Caco-2 (cell line): Measurements from ENCODE around the gene TTC9B. TPM values are rescaled to one million over a fixed set of nuclear protein-coding genes. Genes with fewer than 3 reads are reported as not detected.

Experiments
- BruUV-seq: library from RNA; stranded (reverse); fragments of 400-500 nt; replicated peaks from 2 replicates; lab custom pipeline; 2021; lab: Mats Ljungman, UMichigan
- CTCF ChIA-PET: fragments of 300-600 bp; sonication (Branson Sonifier 250); formaldehyde crosslinking; loops from one replicate; lab custom pipeline; 2022; ENCODE audit warnings: antibody characterized with exemption; lab: Charles Lee
- POLR2A ChIA-PET: fragments of 300-600 bp; sonication (Branson Sonifier 250); formaldehyde crosslinking; loops from one replicate; lab custom pipeline; 2022; ENCODE audit warnings: antibody characterized with exemption; lab: Charles Lee
- DNase-seq, 2 experiments: peaks; one replicate each; pipeline versions ENCODE4 v3.0.0 to v3.0.0-alpha.2; 2020 to 2022
- H3K27me3 ChIP-seq: replicated peaks from 2 replicates; pipeline ENCODE4 v1.6.0; 2011; ENCODE audit warnings: low read length; ENCODE audit not compliant: control insufficient read depth, insufficient read depth
- H3K36me3 ChIP-seq: 2 replicates; pipeline ENCODE4 v1.5.1; 2011; ENCODE audit warnings: low read length; ENCODE audit not compliant: control insufficient read depth, insufficient read depth
- H3K4me1 ChIP-seq: fragments of 250-450 bp; sonication (Bioruptor Pico); 2 replicates; pipeline ENCODE4 v1.5.1; 2020; ENCODE audit warnings: mild to moderate bottlenecking
- H3K4me3 ChIP-seq: 2 replicates; pipeline ENCODE4 v1.5.1; 2011; ENCODE audit warnings: low read depth, mild to moderate bottlenecking, control low read depth, low read length
- H3K9me3 ChIP-seq: fragments of 250-450 bp; sonication (Bioruptor Pico); 2 replicates; pipeline ENCODE4 v1.5.1; 2020; ENCODE audit warnings: mild to moderate bottlenecking, moderate library complexity
- H3K27ac Mint-ChIP-seq: one replicate; pipeline ENCODE4 v1.8.0; 2022; ENCODE audit warnings: mixed read lengths; ENCODE audit not compliant: unreplicated experiment
- H3K27me3 Mint-ChIP-seq: one replicate; pipeline ENCODE4 v1.8.0; 2022; ENCODE audit warnings: mixed read lengths; ENCODE audit not compliant: insufficient read depth, unreplicated experiment
- H3K36me3 Mint-ChIP-seq: one replicate; pipeline ENCODE4 v1.8.0; 2022; ENCODE audit warnings: mild to moderate bottlenecking, mixed read lengths; ENCODE audit not compliant: insufficient read depth, unreplicated experiment
- H3K4me1 Mint-ChIP-seq: one replicate; pipeline ENCODE4 v1.8.0; 2022; ENCODE audit warnings: low read depth, mixed read lengths; ENCODE audit not compliant: unreplicated experiment
- H3K4me3 Mint-ChIP-seq: one replicate; pipeline ENCODE4 v1.8.0; 2022; ENCODE audit warnings: mild to moderate bottlenecking, moderate library complexity, mixed read lengths; ENCODE audit not compliant: unreplicated experiment
- H3K9me3 Mint-ChIP-seq: one replicate; pipeline ENCODE4 v1.8.0; 2022; ENCODE audit warnings: mixed read lengths; ENCODE audit not compliant: unreplicated experiment
- intact Hi-C: fragments of 100-400 bp; cut with micrococcal nuclease; formaldehyde crosslinking; loops from one replicate; pipeline ENCODE4 v1.10.0; 2022; ENCODE audit not compliant: unreplicated experiment
- total RNA-seq: library from RNA; stranded (reverse); gene quantifications from 2 replicates; pipeline ENCODE4 v1.2.3, GENCODE V29; 2022
- TF ChIP-seq, protein P1 (sequence below), 2 experiments: fragments of 200-600 bp in 1 of 2; IDR thresholded peaks; 1 replicate in 1 of 2; 2 replicates in 1 of 2; pipeline versions ENCODE4 v1.5.1 to v1.8.0; 2011 to 2022; ENCODE audit warnings: antibody characterized with exemption in 1 of 2, control low read depth in 1 of 2, inconsistent platforms in 1 of 2, low read depth in 1 of 2, low read length in 1 of 2, mild to moderate bottlenecking in 1 of 2, moderate library complexity in 1 of 2; ENCODE audit not compliant: insufficient read depth in 1 of 2, severe bottlenecking in 1 of 2, unreplicated experiment in 1 of 2

The TTC9B gene
- total RNA-seq, 1 experiment from 2014 or later, result not detected

DNA sequence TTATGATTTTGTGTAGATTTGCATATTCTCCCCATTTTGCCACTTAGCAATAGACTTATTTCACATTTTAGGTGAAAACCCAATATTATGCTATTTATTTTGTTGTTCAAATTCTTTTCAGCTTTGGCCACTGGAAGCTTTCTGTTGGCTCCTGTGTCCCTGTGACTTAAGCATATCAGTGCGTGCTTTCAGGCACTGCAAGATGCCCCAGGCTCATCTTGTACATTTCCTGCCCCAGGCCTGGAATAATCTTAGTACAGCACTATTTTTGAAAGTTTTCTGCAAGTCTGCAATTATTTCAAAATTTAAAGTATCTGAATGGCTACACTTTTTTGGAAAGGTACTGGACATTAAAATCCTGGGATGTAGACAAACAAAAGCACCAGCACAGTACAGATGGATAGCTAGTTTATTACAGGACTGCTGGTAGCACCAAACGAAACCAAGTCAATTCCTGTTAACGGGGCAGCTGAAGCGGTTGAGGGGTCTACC lies 11.8 kb upstream of the TTC9B start:
- H3K27me3 Mint-ChIP-seq, result peaks cover 7% of the 10 kb centered on the region
- ChIA-PET CTCF (no interaction called here), POLR2A (no interaction called here)
- no peaks in the 10 kb centered on the region for H3K27me3 ChIP-seq
- TF ChIP-seq, protein P1, sequence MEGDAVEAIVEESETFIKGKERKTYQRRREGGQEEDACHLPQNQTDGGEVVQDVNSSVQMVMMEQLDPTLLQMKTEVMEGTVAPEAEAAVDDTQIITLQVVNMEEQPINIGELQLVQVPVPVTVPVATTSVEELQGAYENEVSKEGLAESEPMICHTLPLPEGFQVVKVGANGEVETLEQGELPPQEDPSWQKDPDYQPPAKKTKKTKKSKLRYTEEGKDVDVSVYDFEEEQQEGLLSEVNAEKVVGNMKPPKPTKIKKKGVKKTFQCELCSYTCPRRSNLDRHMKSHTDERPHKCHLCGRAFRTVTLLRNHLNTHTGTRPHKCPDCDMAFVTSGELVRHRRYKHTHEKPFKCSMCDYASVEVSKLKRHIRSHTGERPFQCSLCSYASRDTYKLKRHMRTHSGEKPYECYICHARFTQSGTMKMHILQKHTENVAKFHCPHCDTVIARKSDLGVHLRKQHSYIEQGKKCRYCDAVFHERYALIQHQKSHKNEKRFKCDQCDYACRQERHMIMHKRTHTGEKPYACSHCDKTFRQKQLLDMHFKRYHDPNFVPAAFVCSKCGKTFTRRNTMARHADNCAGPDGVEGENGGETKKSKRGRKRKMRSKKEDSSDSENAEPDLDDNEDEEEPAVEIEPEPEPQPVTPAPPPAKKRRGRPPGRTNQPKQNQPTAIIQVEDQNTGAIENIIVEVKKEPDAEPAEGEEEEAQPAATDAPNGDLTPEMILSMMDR (IDR thresholded peaks at IDR 0.05; ENCODE audit: insufficient read depth in 1 of 2, low read depth in 1 of 2, low read length in 1 of 2, severe bottlenecking in 1 of 2, unreplicated experiment in 1 of 2), result no peak
- peaks cover 27% of the 10 kb centered on the region for H3K36me3 Mint-ChIP-seq
- BruUV-seq, result no TSS peak
- peaks cover 14% of the 10 kb centered on the region; the same call in 1 of the 2 replicates for H3K4me1 ChIP-seq
- H3K36me3 ChIP-seq, result peaks cover 3% of the 10 kb centered on the region; the same call in 1 of the 2 replicates
- H3K4me1 Mint-ChIP-seq, result peaks cover 19% of the 10 kb centered on the region
- H3K9me3 Mint-ChIP-seq, result no peaks in the 10 kb centered on the region
- H3K4me3 Mint-ChIP-seq, result no peak overlapping the region
- DNase-seq, result no peak
- H3K9me3 ChIP-seq, result no peaks in the 10 kb centered on the region
- H3K4me3 ChIP-seq, result no peak overlapping the region
- H3K27ac Mint-ChIP-seq, result no peak overlapping the region
- intact Hi-C loops, result no loop called here

DNA sequence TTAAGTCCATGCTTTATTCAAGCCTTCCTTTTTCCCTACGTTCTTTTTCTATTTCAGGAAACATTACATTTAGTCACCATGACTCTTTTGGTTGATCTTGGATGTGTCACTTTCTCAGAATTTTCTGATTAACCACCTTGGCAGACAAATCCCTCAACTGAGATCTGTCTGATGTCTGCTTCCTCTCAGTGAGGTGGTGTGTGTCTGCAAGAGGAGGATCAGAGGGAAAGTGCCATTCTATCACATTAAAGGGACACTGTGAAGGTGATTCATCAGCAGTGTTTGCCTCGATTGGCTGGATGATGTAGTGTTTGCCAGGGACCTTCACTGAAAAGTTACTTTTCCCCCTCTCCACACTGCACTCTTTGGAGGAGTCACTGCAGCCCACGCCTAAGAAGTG lies 11.3 kb upstream of the TTC9B start:
- no peaks in the 10 kb centered on the region for H3K9me3 Mint-ChIP-seq
- Histone ChIP-seq H3K4me3 (no peak overlapping the region), H3K9me3 (no peaks in the 10 kb centered on the region), H3K36me3 (peaks cover 3% of the 10 kb centered on the region; the same call in 1 of the 2 replicates), H3K27me3 (no peaks in the 10 kb centered on the region), H3K4me1 (peaks cover 14% of the 10 kb centered on the region; the same call in 1 of the 2 replicates)
- intact Hi-C loops, result no loop called here
- ChIA-PET CTCF (no interaction called here), POLR2A (no interaction called here)
- H3K36me3 Mint-ChIP-seq, result peaks cover 23% of the 10 kb centered on the region
- no TSS peak for BruUV-seq
- no peak overlapping the region for H3K27ac Mint-ChIP-seq
- H3K4me3 Mint-ChIP-seq, result no peak overlapping the region
- TF ChIP-seq, protein P1 (IDR thresholded peaks at IDR 0.05; ENCODE audit: insufficient read depth in 1 of 2, low read depth in 1 of 2, low read length in 1 of 2, severe bottlenecking in 1 of 2, unreplicated experiment in 1 of 2), result no peak
- peaks cover 7% of the 10 kb centered on the region for H3K27me3 Mint-ChIP-seq
- peaks cover 19% of the 10 kb centered on the region for H3K4me1 Mint-ChIP-seq
- no peak for DNase-seq

DNA sequence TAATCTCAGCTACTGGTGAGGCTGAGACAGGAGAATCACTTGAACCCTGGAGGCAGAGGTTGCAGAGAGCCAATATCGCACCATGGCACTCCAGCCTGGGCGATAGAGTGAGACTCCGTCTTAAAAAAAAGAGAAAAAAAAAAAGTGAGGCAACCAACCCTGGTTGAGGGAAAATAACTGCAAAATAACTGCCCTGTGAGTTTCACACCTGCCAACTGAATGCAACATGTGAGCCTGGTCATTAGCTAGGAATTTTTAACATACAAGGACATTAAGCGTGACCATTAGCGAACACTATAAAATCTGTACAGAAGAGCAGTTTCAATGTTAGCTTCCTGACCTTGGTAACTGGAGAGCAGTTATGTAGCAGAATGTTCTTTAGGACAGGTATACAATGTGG lies 10.7 kb upstream of the TTC9B start:
- H3K9me3 ChIP-seq, result no peaks in the 10 kb centered on the region
- ChIA-PET CTCF (no interaction called here), POLR2A (no interaction called here)
- no TSS peak for BruUV-seq
- Mint-ChIP-seq H3K9me3 (no peaks in the 10 kb centered on the region), H3K4me3 (no peak overlapping the region), H3K4me1 (peaks cover 19% of the 10 kb centered on the region), H3K27ac (no peak overlapping the region), H3K27me3 (peaks cover 7% of the 10 kb centered on the region), H3K36me3 (peaks cover 17% of the 10 kb centered on the region)
- DNase-seq, result no peak
- TF ChIP-seq, protein P1 (IDR thresholded peaks at IDR 0.05; ENCODE audit: insufficient read depth in 1 of 2, low read depth in 1 of 2, low read length in 1 of 2, severe bottlenecking in 1 of 2, unreplicated experiment in 1 of 2), result no peak
- H3K27me3 ChIP-seq, result no peaks in the 10 kb centered on the region
- H3K4me1 ChIP-seq, result peaks cover 14% of the 10 kb centered on the region; the same call in 1 of the 2 replicates
- no peaks in the 10 kb centered on the region for H3K36me3 ChIP-seq
- H3K4me3 ChIP-seq, result no peak overlapping the region
- intact Hi-C loops, result no loop called here
